NT2/D1 (cell line): ENCODE results near the gene AGPAT3.

Experiments
- DNase-seq: peaks from one replicate; pipeline ENCODE4 v3.0.0-alpha.2; 2011; ENCODE audit warnings: low read depth, low spot score
- H3K27me3 ChIP-seq: 2 replicates; pipeline ENCODE4 v1.6.0; 2011; ENCODE audit warnings: mild to moderate bottlenecking; ENCODE audit not compliant: insufficient read length, insufficient read depth
- H3K36me3 ChIP-seq: 2 replicates; pipeline ENCODE4 v1.6.1; 2011; ENCODE audit warnings: mild to moderate bottlenecking, low read length, mixed read lengths; ENCODE audit not compliant: insufficient read depth, insufficient read length
- H3K4me1 ChIP-seq: 2 replicates; pipeline ENCODE4 v1.5.1; 2011; ENCODE audit not compliant: insufficient read depth, insufficient read length
- H3K4me3 ChIP-seq: 2 replicates; pipeline ENCODE4 v1.5.1; 2011; ENCODE audit warnings: low read depth; ENCODE audit not compliant: insufficient read length
- H3K9ac ChIP-seq: 2 replicates; pipeline ENCODE4 v1.6.0; 2011; ENCODE audit warnings: low read depth; ENCODE audit not compliant: insufficient read length
- H3K9me3 ChIP-seq: 2 replicates; pipeline ENCODE4 v1.5.1; 2011; ENCODE audit warnings: mild to moderate bottlenecking, low read length; ENCODE audit not compliant: insufficient read depth
- SUZ12 ChIP-seq: IDR thresholded peaks from 2 replicates; pipeline ENCODE4 v1.6.1; 2011; ENCODE audit not compliant: insufficient read length, insufficient read depth; ENCODE audit errors: extremely low read depth
- YY1 ChIP-seq: IDR thresholded peaks from 2 replicates; pipeline ENCODE4 v1.6.1; 2011; ENCODE audit not compliant: insufficient read length, insufficient read depth
- ZNF274 ChIP-seq: IDR thresholded peaks from 2 replicates; pipeline ENCODE4 v1.6.1; 2011; ENCODE audit warnings: mild to moderate bottlenecking, low read depth, low read length

Gene AGPAT3

GRCh38 chr21:43873673-43874072 lies 8.7 kb downstream of the AGPAT3 start:
- peaks cover 3% of the 10 kb centered on the region for H3K4me1 ChIP-seq
- TF ChIP-seq ZNF274 (no peak), YY1 (no peak), SUZ12 (no peak)
- no peak for DNase-seq
- H3K9me3 ChIP-seq, result peaks cover 4% of the 10 kb centered on the region; the same call in 1 of the 2 replicates
- no peaks in the 10 kb centered on the region for H3K27me3 ChIP-seq
- H3K4me3 ChIP-seq, result no peak overlapping the region
- H3K36me3 ChIP-seq, result peaks cover 9% of the 10 kb centered on the region
- H3K9ac ChIP-seq, result no peak overlapping the region

- no peak for TF ChIP-seq YY1
- no peak for TF ChIP-seq ZNF274
- TF ChIP-seq SUZ12, result no peak
- Histone ChIP-seq H3K9me3 (peaks cover 4% of the 10 kb centered on the region; the same call in 1 of the 2 replicates), H3K4me1 (peaks cover 3% of the 10 kb centered on the region), H3K27me3 (no peaks in the 10 kb centered on the region), H3K9ac (no peak overlapping the region), H3K36me3 (peaks cover 9% of the 10 kb centered on the region), H3K4me3 (no peak overlapping the region)
- DNase-seq, result no peak
Observed at GRCh38 chr21:43874085-43874805, 9.2 kb downstream of the AGPAT3 start.

- peaks cover 6% of the 10 kb centered on the region for H3K4me1 ChIP-seq
- H3K27me3 ChIP-seq, result no peaks in the 10 kb centered on the region
- no peak for TF ChIP-seq YY1
- TF ChIP-seq SUZ12, result no peak
- TF ChIP-seq ZNF274, result no peak
- H3K9me3 ChIP-seq, result peaks cover 4% of the 10 kb centered on the region; the same call in 1 of the 2 replicates
- no peak overlapping the region for H3K9ac ChIP-seq
- H3K4me3 ChIP-seq, result no peak overlapping the region
- DNase-seq, result no peak
- peaks cover 5% of the 10 kb centered on the region for H3K36me3 ChIP-seq
Observed at GRCh38 chr21:43876605-43877004, 11.6 kb downstream of the AGPAT3 start.

- DNase-seq, result no peak
- Histone ChIP-seq H3K4me1 (peaks cover 6% of the 10 kb centered on the region), H3K27me3 (no peaks in the 10 kb centered on the region), H3K36me3 (peaks cover 5% of the 10 kb centered on the region), H3K9ac (no peak overlapping the region), H3K9me3 (peaks cover 4% of the 10 kb centered on the region; the same call in 1 of the 2 replicates), H3K4me3 (no peak overlapping the region)
- TF ChIP-seq ZNF274, result no peak
- TF ChIP-seq SUZ12, result no peak
- TF ChIP-seq YY1, result no peak
Observed at GRCh38 chr21:43877936-43878575, 13.0 kb downstream of the AGPAT3 start.

- no peak overlapping the region for H3K4me3 ChIP-seq
- H3K9ac ChIP-seq, result no peak overlapping the region
- H3K36me3 ChIP-seq, result peaks cover 5% of the 10 kb centered on the region
- no peak for DNase-seq
- peaks cover 4% of the 10 kb centered on the region; the same call in 1 of the 2 replicates for H3K9me3 ChIP-seq
- no peaks in the 10 kb centered on the region for H3K27me3 ChIP-seq
- TF ChIP-seq ZNF274 (no peak), YY1 (no peak), SUZ12 (no peak)
- H3K4me1 ChIP-seq, result peaks cover 10% of the 10 kb centered on the region
Observed at GRCh38 chr21:43879348-43880110, 14.5 kb downstream of the AGPAT3 start.

GRCh38 chr21:43880111-43880985 lies 15.3 kb downstream of the AGPAT3 start:
- Histone ChIP-seq H3K4me1 (peaks cover 16% of the 10 kb centered on the region), H3K4me3 (no peak overlapping the region), H3K36me3 (peaks cover 5% of the 10 kb centered on the region), H3K27me3 (no peaks in the 10 kb centered on the region), H3K9ac (no peak overlapping the region), H3K9me3 (peaks cover 1% of the 10 kb centered on the region; the same call in 1 of the 2 replicates)
- TF ChIP-seq YY1 (no peak), ZNF274 (no peak), SUZ12 (no peak)
- DNase-seq, result no peak
